Spleen (tissue), 11 donors: ENCODE measurements around the gene PTPRM. TPM values are rescaled to one million over a fixed set of nuclear protein-coding genes. Genes with fewer than 3 reads are reported as not detected.

Experiments used
- DNase-seq: peaks from one replicate; pipeline ENCODE4 v3.0.0-alpha.2; 2020
- H3K27ac ChIP-seq, 8 donors: fragments of 200-600 bp; sonication (generic) in 7 of 8; 1 replicate in 4 of 8; 2 replicates in 4 of 8; pipeline versions ENCODE4 v1.5.0 to v1.8.0; 2016 to 2021; ENCODE audit warnings: inconsistent platforms in 4 of 8, mild to moderate bottlenecking in 4 of 8, moderate library complexity in 1 of 8
- H3K27me3 ChIP-seq, 7 donors: fragments of 200-600 bp; sonication (generic) in 6 of 7; replicated peaks in 1 of 7; 1 replicate in 4 of 7; 2 replicates in 3 of 7; pipeline versions ENCODE4 v1.5.0 to v1.8.0; 2016 to 2021; ENCODE audit warnings: inconsistent platforms in 3 of 7, mild to moderate bottlenecking in 1 of 7
- H3K36me3 ChIP-seq, 6 donors: fragments of 200-600 bp; sonication (generic) in 5 of 6; 1 replicate in 4 of 6; 2 replicates in 2 of 6; pipeline versions ENCODE4 v1.5.0 to v1.8.0; 2016 to 2021; ENCODE audit warnings: inconsistent platforms in 2 of 6
- H3K4me1 ChIP-seq, 6 donors: fragments of 200-600 bp; sonication (generic) in 5 of 6; 1 replicate in 3 of 6; 2 replicates in 3 of 6; pipeline versions ENCODE4 v1.5.0 to v1.8.0; 2016 to 2021; ENCODE audit warnings: inconsistent platforms in 3 of 6
- H3K4me3 ChIP-seq, 8 donors: fragments of 200-600 bp; sonication (generic) in 7 of 8; 1 replicate in 4 of 8; 2 replicates in 4 of 8; pipeline versions ENCODE4 v1.5.0 to v1.8.0; 2016 to 2021; ENCODE audit warnings: inconsistent platforms in 4 of 8, mild to moderate bottlenecking in 4 of 8, moderate library complexity in 2 of 8
- H3K9me3 ChIP-seq, 8 donors: fragments of 200-600 bp; sonication (generic) in 7 of 8; 1 replicate in 4 of 8; 2 replicates in 4 of 8; pipeline versions ENCODE4 v1.5.0 to v1.8.0; 2016 to 2021; ENCODE audit warnings: inconsistent platforms in 4 of 8
- CTCF ChIP-seq, 11 experiments: fragments of 200-600 bp in 7 of 11; fragments of 450-650 bp in 4 of 11; sonication (generic) in 4 of 11; IDR thresholded peaks in 8 of 11; conservative IDR thresholded peaks in 3 of 11; 1 replicate in 7 of 11; 2 replicates in 4 of 11; pipeline versions ENCODE4 v1.4.0 to v1.8.0; 2016 to 2021; ENCODE audit warnings: antibody characterized with exemption in 11 of 11, inconsistent platforms in 4 of 11, mild to moderate bottlenecking in 1 of 11
- POLR2A ChIP-seq, 3 donors: fragments of 450-650 bp; IDR thresholded peaks; one replicate each; pipeline ENCODE4 v1.5.1; 2017; ENCODE audit warnings: antibody characterized with exemption in 3 of 3, mild to moderate bottlenecking in 1 of 3
- POLR2AphosphoS5 ChIP-seq, 3 donors: sonication (generic); formaldehyde crosslinking; IDR thresholded peaks; one replicate each; pipeline ENCODE4 v1.5.1; 2017; ENCODE audit warnings: antibody characterized with exemption in 3 of 3
- WGBS, 5 donors: extraction: QIAGEN DNeasy Blood & Tissue Kit in 3 of 5; methylation state at CpG; one replicate each; pipeline versions ENCODE4 v1.1.5 to v1.1.7; 2013 to 2018; 5-methylcytosine and 5-hydroxymethylcytosine counted together
- intact Hi-C: fragments of 100-400 bp; cut with DNase I; formaldehyde crosslinking; loops from one replicate; pipeline ENCODE4 v1.15.0; 2023; ENCODE audit warnings: low total_unique reads
- polyA plus RNA-seq, 3 donors: library from polyadenylated mRNA; stranded (reverse); fragments of 200-250 nt; gene quantifications; one replicate each; pipeline ENCODE4 v1.2.1, GENCODE V29; 2013
- total RNA-seq, 7 donors: library from RNA; depleted of rRNA in 3 of 7; stranded (reverse); fragments of >200 nt in 3 of 7; fragmentation: NEBNext Ultra II Directional in 4 of 7; extraction: Animal tissue kit (Norgen Biotek cat#: 25700) in 4 of 7; gene quantifications; one replicate each; pipeline versions ENCODE4 v1.1.0 to v1.2.1, GENCODE V29; 2016 to 2021
- donor health status: healthy with polysubstance abuse.
- donor health status: DM: no; HTN: no; CAD: no; lungs with moderate emphysema.
- donor health status: DM: no; HTN: no; CAD: no.
- donor health status: Bipolar disorder and iron deficiency.
- donor health status: healthy.
- donor health status: DM: no; HTN: no; CAD: no.
- donor health status: DM: yes; HTN: yes; CAD: no.

PTPRM gene
- total and polyA plus RNA-seq, 10 donors, result 23.5 to 97.8 (median 62.8) TPM

DNA sequence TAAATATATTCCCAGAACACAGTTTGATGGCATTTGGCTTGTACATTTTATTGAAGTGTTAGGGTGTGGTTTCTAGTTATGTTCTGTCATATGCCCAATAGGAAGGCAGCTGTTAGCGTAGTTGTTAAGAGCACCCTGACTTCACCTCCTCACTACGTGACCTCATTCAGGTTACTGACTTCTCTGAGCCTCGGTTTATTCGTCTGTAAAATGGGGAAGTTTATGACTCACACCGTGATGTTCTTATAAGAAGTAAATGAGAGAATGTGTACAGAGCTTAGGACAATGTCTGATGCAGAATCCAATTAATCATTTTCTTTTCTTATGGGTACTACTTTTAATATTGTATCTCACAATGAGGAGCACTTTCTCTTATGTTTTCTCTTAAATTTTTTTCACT lies 226.0 kb downstream of the PTPRM start:
- TF ChIP-seq CTCF (IDR thresholded peaks at IDR 0.05 in 8 of 11, conservative IDR thresholded peaks at IDR 0.05 in 3 of 11) (no peak), POLR2AphosphoS5 (IDR thresholded peaks at IDR 0.05) (no peak), POLR2A (IDR thresholded peaks at IDR 0.05) (no peak)
- Histone ChIP-seq H3K36me3 (no peaks in the 10 kb centered on the region), H3K9me3 (no peaks in the 10 kb centered on the region), H3K4me1 (no peaks in the 10 kb centered on the region), H3K27me3 (no peaks in the 10 kb centered on the region), H3K27ac (no peak overlapping the region), H3K4me3 (no peak overlapping the region)
- intact Hi-C loops, result no loop called here
- WGBS, 5 donors, result 89 to 96% (median 94%) methylated on average over 5 of the region's 5 CpGs
- DNase-seq, result no peak

- intact Hi-C loops, result no loop called here
- TF ChIP-seq POLR2AphosphoS5 (IDR thresholded peaks at IDR 0.05), result no peak
- no peak for TF ChIP-seq POLR2A (IDR thresholded peaks at IDR 0.05)
- no peak for TF ChIP-seq CTCF (IDR thresholded peaks at IDR 0.05 in 8 of 11, conservative IDR thresholded peaks at IDR 0.05 in 3 of 11)
- Histone ChIP-seq H3K27me3 (no peaks in the 10 kb centered on the region), H3K4me1 (no peaks in the 10 kb centered on the region), H3K27ac (no peak overlapping the region), H3K9me3 (no peaks in the 10 kb centered on the region), H3K36me3 (no peaks in the 10 kb centered on the region), H3K4me3 (no peak overlapping the region)
- WGBS, 5 donors, result 71 to 93% (median 87%) methylated on average over 4 of the region's 4 CpGs
- no peak for DNase-seq
Measured at GRCh38 chr18:7803956-7804469, 236.9 kb downstream of the PTPRM start.

- Histone ChIP-seq H3K36me3 (no peaks in the 10 kb centered on the region), H3K9me3 (no peaks in the 10 kb centered on the region), H3K27me3 (no peaks in the 10 kb centered on the region), H3K4me3 (no peak overlapping the region), H3K4me1 (no peaks in the 10 kb centered on the region), H3K27ac (no peak overlapping the region)
- intact Hi-C loops, result no loop called here
- 80 to 88% (median 85%) methylated on average over 2 of the region's 2 CpGs for WGBS, 5 donors
- no peak for TF ChIP-seq CTCF (IDR thresholded peaks at IDR 0.05 in 8 of 11, conservative IDR thresholded peaks at IDR 0.05 in 3 of 11)
- TF ChIP-seq POLR2A (IDR thresholded peaks at IDR 0.05), result no peak
- TF ChIP-seq POLR2AphosphoS5 (IDR thresholded peaks at IDR 0.05), result no peak
- DNase-seq, result no peak
Measured at GRCh38 chr18:7805096-7805495, 238.0 kb downstream of the PTPRM start.

DNA sequence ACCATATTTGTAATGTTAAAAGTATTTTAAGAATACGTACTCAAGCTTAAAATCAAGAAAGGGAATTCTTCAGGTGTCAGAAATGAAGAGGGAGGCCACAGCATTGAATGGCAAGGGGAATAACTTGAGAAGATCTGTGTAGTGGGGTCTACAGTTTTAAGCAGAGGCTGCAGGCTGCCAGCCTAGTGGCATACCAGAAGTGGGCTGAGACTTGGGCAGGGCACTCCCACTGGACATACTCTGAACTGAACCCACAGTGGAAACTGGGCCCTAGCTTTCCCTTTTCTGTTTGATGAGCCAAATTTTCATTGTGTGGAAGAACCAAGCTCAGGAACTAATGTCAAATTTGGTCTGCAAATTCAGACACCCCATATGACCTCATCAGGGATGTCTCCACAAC lies 238.8 kb downstream of the PTPRM start:
- 86 to 100% (median 89%) methylated on average over 1 of the region's 1 CpG for WGBS, 5 donors
- intact Hi-C loops, result no loop called here

More for the DNA sequence above, 238.8 kb downstream of the PTPRM start:
- Histone ChIP-seq H3K36me3 (no peaks in the 10 kb centered on the region), H3K9me3 (no peaks in the 10 kb centered on the region), H3K27me3 (no peaks in the 10 kb centered on the region), H3K4me3 (no peak overlapping the region), H3K4me1 (no peaks in the 10 kb centered on the region), H3K27ac (no peak overlapping the region)
- TF ChIP-seq POLR2AphosphoS5 (IDR thresholded peaks at IDR 0.05) (no peak), POLR2A (IDR thresholded peaks at IDR 0.05) (no peak), CTCF (IDR thresholded peaks at IDR 0.05 in 8 of 11, conservative IDR thresholded peaks at IDR 0.05 in 3 of 11) (no peak)
- no peak for DNase-seq
